Hepatocyte (in vitro differentiated cells): ENCODE results near the gene CAMK4. TPM values are rescaled to one million over a fixed set of nuclear protein-coding genes. Genes with fewer than 3 reads are reported as not detected.
A peak's percentile ranks its signal among the peaks of the same experiment; 100 is the strongest.

Source experiments
- DNase-seq: peaks from one replicate; pipeline ENCODE4 v3.0.0-alpha.2; 2016; ENCODE audit warnings: low spot score
- H2AFZ ChIP-seq: fragments of 200-600 bp; sonication (generic); 2 replicates; pipeline ENCODE4 v1.6.0; 2016; ENCODE audit warnings: antibody characterized with exemption, mild to moderate bottlenecking
- H3K27ac ChIP-seq: fragments of 200-600 bp; sonication (generic); 2 replicates; pipeline ENCODE4 v1.5.1; 2016; ENCODE audit warnings: mild to moderate bottlenecking
- H3K27me3 ChIP-seq: fragments of 200-600 bp; sonication (generic); 2 replicates; pipeline ENCODE4 v1.6.1; 2016
- H3K36me3 ChIP-seq: fragments of 200-600 bp; sonication (generic); replicated peaks from 2 replicates; pipeline ENCODE4 v1.5.1; 2016; ENCODE audit warnings: low read depth; ENCODE audit not compliant: insufficient read depth
- H3K4me1 ChIP-seq: fragments of 200-600 bp; sonication (generic); 2 replicates; pipeline ENCODE4 v1.5.1; 2016; ENCODE audit warnings: mild to moderate bottlenecking, moderate library complexity; ENCODE audit not compliant: insufficient read depth
- H3K4me2 ChIP-seq: fragments of 200-600 bp; sonication (generic); 2 replicates; pipeline ENCODE4 v1.6.0; 2016
- H3K4me3 ChIP-seq: fragments of 200-600 bp; sonication (generic); 2 replicates; pipeline ENCODE4 v1.5.1; 2016; ENCODE audit warnings: mild to moderate bottlenecking
- H3K79me2 ChIP-seq: fragments of 200-600 bp; sonication (generic); 2 replicates; pipeline ENCODE4 v1.6.0; 2017; ENCODE audit warnings: mild to moderate bottlenecking
- H3K9me2 ChIP-seq: fragments of 200-600 bp; sonication (generic); replicated peaks from 2 replicates; pipeline ENCODE4 v1.6.0; 2017; ENCODE audit warnings: mild to moderate bottlenecking; ENCODE audit not compliant: insufficient read depth
- H3K9me3 ChIP-seq: fragments of 200-600 bp; sonication (generic); 2 replicates; pipeline ENCODE4 v1.5.1; 2016; ENCODE audit warnings: low read depth, mild to moderate bottlenecking
- H4K20me1 ChIP-seq: fragments of 200-600 bp; sonication (generic); 2 replicates; pipeline ENCODE4 v1.6.0; 2016; ENCODE audit warnings: mild to moderate bottlenecking; ENCODE audit not compliant: insufficient read depth, poor library complexity, severe bottlenecking
- EZH2 ChIP-seq: fragments of 200-600 bp; sonication (generic); IDR thresholded peaks from 2 replicates; pipeline ENCODE4 v1.6.1; 2016; ENCODE audit warnings: antibody characterized with exemption, mild to moderate bottlenecking, borderline replicate concordance
- EZH2phosphoT487 ChIP-seq: fragments of 200-600 bp; sonication (generic); IDR thresholded peaks from one replicate; pipeline ENCODE4 v1.6.1; 2018; ENCODE audit warnings: antibody characterized with exemption, mild to moderate bottlenecking, low read depth, moderate library complexity; ENCODE audit not compliant: unreplicated experiment, severe bottlenecking
- WGBS: methylation state at CpG from one replicate; pipeline ENCODE4 v1.1.6; 2016; ENCODE audit warnings: low lambda C conversion rate; ENCODE audit errors: missing lambda C conversion rate; 5-methylcytosine and 5-hydroxymethylcytosine counted together
- polyA plus RNA-seq: library from polyadenylated mRNA; unstranded; fragments of >200 nt; fragmentation: Nextera tagmentation; extraction: Ambion mirVana; gene quantifications from 2 replicates; pipeline ENCODE4 v1.2.1, GENCODE V29; 2016
- total RNA-seq: library from RNA; depleted of rRNA; stranded (reverse); fragments of >200 nt; gene quantifications from 2 replicates; pipeline ENCODE4 v1.2.3, GENCODE V29; 2014
- TF ChIP-seq, protein P1 (sequence below): fragments of 200-600 bp; sonication (generic); IDR thresholded peaks from 2 replicates; pipeline ENCODE4 v1.5.1; 2016; ENCODE audit warnings: antibody characterized with exemption, mild to moderate bottlenecking; ENCODE audit not compliant: poor library complexity

The CAMK4 gene
- total and polyA plus RNA-seq, 2 experiments from 2014 or later: 1.0 to 3.4 TPM

DNA sequence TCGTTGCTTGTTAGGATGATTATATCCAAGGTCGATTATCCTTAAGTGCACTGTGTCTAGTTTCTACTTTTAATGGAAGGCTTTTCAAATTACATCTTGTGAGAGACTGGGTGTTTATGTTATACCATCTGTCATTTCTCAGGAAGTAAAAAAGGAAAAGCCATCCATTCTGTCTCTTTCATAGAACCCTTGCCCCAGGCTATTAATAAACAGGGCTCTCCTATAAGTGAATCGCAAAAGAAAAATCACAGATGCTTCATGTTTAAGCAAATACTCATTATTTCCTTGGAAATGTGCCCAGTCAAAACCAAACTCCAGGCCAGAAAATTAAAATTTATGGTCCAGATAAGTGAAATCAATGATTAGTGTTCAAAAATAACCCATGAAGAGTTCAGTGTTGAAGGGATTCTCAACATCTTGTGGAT lies 230.0 kb downstream of the CAMK4 start:
- H3K9me3 ChIP-seq: no peaks in the 10 kb centered on the region
- no peaks in the 10 kb centered on the region for H4K20me1 ChIP-seq
- H3K27me3 ChIP-seq: no peaks in the 10 kb centered on the region
- TF ChIP-seq EZH2phosphoT487 (no peak), EZH2 (no peak)
- TF ChIP-seq, protein P1, sequence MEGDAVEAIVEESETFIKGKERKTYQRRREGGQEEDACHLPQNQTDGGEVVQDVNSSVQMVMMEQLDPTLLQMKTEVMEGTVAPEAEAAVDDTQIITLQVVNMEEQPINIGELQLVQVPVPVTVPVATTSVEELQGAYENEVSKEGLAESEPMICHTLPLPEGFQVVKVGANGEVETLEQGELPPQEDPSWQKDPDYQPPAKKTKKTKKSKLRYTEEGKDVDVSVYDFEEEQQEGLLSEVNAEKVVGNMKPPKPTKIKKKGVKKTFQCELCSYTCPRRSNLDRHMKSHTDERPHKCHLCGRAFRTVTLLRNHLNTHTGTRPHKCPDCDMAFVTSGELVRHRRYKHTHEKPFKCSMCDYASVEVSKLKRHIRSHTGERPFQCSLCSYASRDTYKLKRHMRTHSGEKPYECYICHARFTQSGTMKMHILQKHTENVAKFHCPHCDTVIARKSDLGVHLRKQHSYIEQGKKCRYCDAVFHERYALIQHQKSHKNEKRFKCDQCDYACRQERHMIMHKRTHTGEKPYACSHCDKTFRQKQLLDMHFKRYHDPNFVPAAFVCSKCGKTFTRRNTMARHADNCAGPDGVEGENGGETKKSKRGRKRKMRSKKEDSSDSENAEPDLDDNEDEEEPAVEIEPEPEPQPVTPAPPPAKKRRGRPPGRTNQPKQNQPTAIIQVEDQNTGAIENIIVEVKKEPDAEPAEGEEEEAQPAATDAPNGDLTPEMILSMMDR: no peak
- H3K9me2 ChIP-seq: no peaks in the 10 kb centered on the region
- H3K27ac ChIP-seq: peak overlapping the region; percentile 13
- no peaks in the 10 kb centered on the region for H3K36me3 ChIP-seq
- H3K4me3 ChIP-seq: no peak overlapping the region
- no peak overlapping the region for H2AFZ ChIP-seq
- WGBS: 56% methylated on average over 3 of the region's 3 CpGs
- no peaks in the 10 kb centered on the region for H3K4me1 ChIP-seq
- no peaks in the 10 kb centered on the region for H3K79me2 ChIP-seq
- DNase-seq: peak; percentile 18
- H3K4me2 ChIP-seq: peak overlapping the region; percentile 38

DNA sequence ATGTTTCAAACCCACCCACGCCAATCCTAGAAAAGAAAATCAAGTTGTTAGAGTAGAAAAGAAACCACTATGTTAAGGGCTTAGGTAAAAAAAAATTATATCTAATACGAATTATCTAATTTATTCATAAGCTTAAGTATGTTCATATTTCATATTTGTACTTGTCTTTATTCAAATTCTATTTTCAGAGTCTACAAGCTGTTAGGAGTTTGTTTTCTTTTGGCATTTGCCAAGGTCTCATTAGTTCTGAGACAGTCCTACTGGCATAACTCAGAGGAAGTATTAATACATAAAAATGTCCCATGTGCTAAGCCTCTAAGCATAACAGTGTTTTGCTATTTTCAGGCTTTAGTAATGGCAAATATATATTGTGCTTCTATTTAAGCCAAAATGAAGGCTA lies 230.6 kb downstream of the CAMK4 start:
- TF ChIP-seq EZH2 (no peak), EZH2phosphoT487 (no peak)
- Histone ChIP-seq H3K4me1 (no peaks in the 10 kb centered on the region), H3K36me3 (no peaks in the 10 kb centered on the region), H3K9me3 (no peaks in the 10 kb centered on the region), H3K4me3 (no peak overlapping the region), H3K27me3 (no peaks in the 10 kb centered on the region), H3K27ac (no peak overlapping the region), H3K79me2 (no peaks in the 10 kb centered on the region), H2AFZ (no peak overlapping the region), H3K4me2 (peak overlapping the region; percentile 38), H3K9me2 (no peaks in the 10 kb centered on the region), H4K20me1 (no peaks in the 10 kb centered on the region)
- whole genome bisulfite sequencing: 77% methylated on average over 2 of the region's 2 CpGs
- no peak for DNase-seq

DNA sequence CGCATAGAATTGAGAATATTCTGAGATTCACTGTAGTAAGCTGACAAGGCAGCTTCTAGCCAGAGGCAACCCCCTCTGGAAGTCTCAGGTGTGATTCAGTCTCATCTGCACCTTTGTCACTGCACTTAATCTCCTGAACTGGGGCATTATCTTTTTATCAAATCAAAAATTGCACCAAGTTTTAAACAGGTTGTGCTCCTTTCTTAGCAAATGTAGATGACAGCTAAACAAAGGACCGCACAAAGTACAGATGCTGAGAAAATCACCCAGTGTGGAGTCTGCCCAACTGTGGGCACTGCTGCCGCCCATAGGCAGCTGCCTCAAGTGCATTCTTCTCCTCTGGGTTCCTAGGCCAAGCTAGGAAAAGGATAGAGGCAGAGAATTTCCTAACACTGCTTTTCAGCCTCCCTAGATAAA lies 237.1 kb downstream of the CAMK4 start:
- no peak overlapping the region for H3K27ac ChIP-seq
- WGBS: 29% methylated on average over 3 of the region's 3 CpGs

DNA sequence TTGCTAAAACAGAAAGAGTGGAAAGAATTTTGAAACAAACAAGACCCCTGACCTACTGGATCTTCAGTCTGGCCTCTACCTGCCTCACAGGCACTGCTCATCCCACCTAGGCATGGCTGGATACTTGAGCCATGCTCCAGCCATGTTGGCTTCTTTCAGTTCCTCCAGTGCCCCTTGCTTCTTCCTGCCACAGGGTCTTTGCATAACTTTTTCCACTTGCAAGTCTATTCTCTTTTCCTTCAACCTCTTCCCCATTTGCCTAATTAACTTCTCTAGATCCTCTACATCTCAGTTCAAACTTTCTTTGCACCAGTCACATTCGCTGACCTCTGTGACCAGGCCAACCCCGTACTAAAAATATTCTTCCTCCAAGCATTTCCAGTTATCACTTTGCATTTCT lies 237.8 kb downstream of the CAMK4 start:
- no peak for DNase-seq
- Histone ChIP-seq H3K4me2 (no peak overlapping the region), H3K4me3 (no peak overlapping the region), H3K79me2 (no peaks in the 10 kb centered on the region), H3K4me1 (no peaks in the 10 kb centered on the region), H3K27ac (no peak overlapping the region), H2AFZ (no peak overlapping the region), H3K9me3 (no peaks in the 10 kb centered on the region), H3K9me2 (no peaks in the 10 kb centered on the region), H4K20me1 (no peaks in the 10 kb centered on the region), H3K36me3 (no peaks in the 10 kb centered on the region), H3K27me3 (no peaks in the 10 kb centered on the region)
- TF ChIP-seq EZH2phosphoT487 (no peak), EZH2 (no peak)
- TF ChIP-seq, protein P1: no peak
- WGBS: 85% methylated on average over 2 of the region's 2 CpGs

More for the DNA sequence above, 237.1 kb downstream of the CAMK4 start:
- Histone ChIP-seq H3K9me2 (no peaks in the 10 kb centered on the region), H3K4me3 (no peak overlapping the region), H3K9me3 (no peaks in the 10 kb centered on the region), H4K20me1 (no peaks in the 10 kb centered on the region), H3K4me2 (no peak overlapping the region), H2AFZ (no peak overlapping the region), H3K4me1 (no peaks in the 10 kb centered on the region), H3K36me3 (no peaks in the 10 kb centered on the region), H3K27me3 (no peaks in the 10 kb centered on the region), H3K79me2 (no peaks in the 10 kb centered on the region)
- TF ChIP-seq, protein P1: peak; percentile 60
- no peak for TF ChIP-seq EZH2phosphoT487
- DNase-seq: peak; percentile 62
